ENCODE data around the gene SERPINA6. TPM values are rescaled to one million over a fixed set of nuclear protein-coding genes. Genes with fewer than 3 reads are reported as not detected.
"Not testable (repeated sequence)": the region's sequence is repeated elsewhere in the genome, so short reads cannot be mapped to it uniquely, and the experiment has no call there.

Gene SERPINA6
- total RNA-seq, 1 donor from 2014 or later = not detected

- no peak for DNase-seq (ENCODE audit: low read depth)
Observed at GRCh38 chr14:94330432-94330831, 7.3 kb upstream of the SERPINA6 start.

- no peak for DNase-seq (ENCODE audit: low read depth)
Observed at GRCh38 chr14:94329857-94330256, 6.7 kb upstream of the SERPINA6 start.

- no peak for DNase-seq (ENCODE audit: low read depth)
Observed at GRCh38 chr14:94328196-94328595, 5.1 kb upstream of the SERPINA6 start.

GRCh38 chr14:94321421-94322271, 1.5 kb downstream of the SERPINA6 start:
- no peak for DNase-seq (ENCODE audit: low read depth)

GRCh38 chr14:94320243-94320642, 2.9 kb downstream of the SERPINA6 start:
- no peak for DNase-seq (ENCODE audit: low read depth)

- DNase-seq (ENCODE audit: low read depth) = no peak
Observed at GRCh38 chr14:94317259-94317658, 5.9 kb downstream of the SERPINA6 start.

GRCh38 chr14:94316692-94317091, 6.4 kb downstream of the SERPINA6 start:
- DNase-seq (ENCODE audit: low read depth) = no peak

GRCh38 chr14:94314890-94315289, 8.2 kb downstream of the SERPINA6 start:
- no peak for DNase-seq (ENCODE audit: low read depth)

- DNase-seq (ENCODE audit: low read depth) = no peak
Observed at GRCh38 chr14:94313991-94314655, 9.0 kb downstream of the SERPINA6 start.

GRCh38 chr14:94312481-94313246, 10.5 kb downstream of the SERPINA6 start:
- DNase-seq (ENCODE audit: low read depth) = no peak

GRCh38 chr14:94310248-94310647, 12.9 kb downstream of the SERPINA6 start:
- no peak for DNase-seq (ENCODE audit: low read depth)

- DNase-seq (ENCODE audit: low read depth) = no peak
Observed at GRCh38 chr14:94309721-94310120, 13.4 kb downstream of the SERPINA6 start.

GRCh38 chr14:94307410-94307992, 15.6 kb downstream of the SERPINA6 start:
- no peak for DNase-seq (ENCODE audit: low read depth)

- no peak for DNase-seq (ENCODE audit: low read depth)
Observed at GRCh38 chr14:94306047-94306978, 16.8 kb downstream of the SERPINA6 start.

GRCh38 chr14:94305620-94306019, 17.5 kb downstream of the SERPINA6 start:
- DNase-seq (ENCODE audit: low read depth) = no peak

- no peak for DNase-seq (ENCODE audit: low read depth)
Observed at GRCh38 chr14:94304243-94304642, 18.9 kb downstream of the SERPINA6 start.

GRCh38 chr14:94303111-94303510, 20.0 kb downstream of the SERPINA6 start:
- DNase-seq (ENCODE audit: low read depth) = no peak

- DNase-seq (ENCODE audit: low read depth) = no peak
Observed at GRCh38 chr14:94298130-94298529, 25.0 kb downstream of the SERPINA6 start.

- DNase-seq (ENCODE audit: low read depth) = not testable (repeated sequence)
Observed at GRCh38 chr14:94296181-94296545, 27.0 kb downstream of the SERPINA6 start.
